Epithelial cell of esophagus (primary cell): Measurements from ENCODE around the gene CMA1.

Experiments
- DNase-seq: peaks from one replicate; pipeline ENCODE4 v3.0.0; 2010; ENCODE audit warnings: low read depth
- H3K4me3 ChIP-seq: 2 replicates; pipeline ENCODE4 v1.5.1; 2011; ENCODE audit warnings: mild to moderate bottlenecking, low read length, control low read depth
- TF ChIP-seq, protein P1 (sequence below): IDR thresholded peaks from 2 replicates; pipeline ENCODE4 v1.5.1; 2011; ENCODE audit warnings: low read depth, mild to moderate bottlenecking, low read length, control low read depth, inconsistent platforms; ENCODE audit not compliant: insufficient read depth; ENCODE audit errors: missing control alignments

Gene CMA1

DNA sequence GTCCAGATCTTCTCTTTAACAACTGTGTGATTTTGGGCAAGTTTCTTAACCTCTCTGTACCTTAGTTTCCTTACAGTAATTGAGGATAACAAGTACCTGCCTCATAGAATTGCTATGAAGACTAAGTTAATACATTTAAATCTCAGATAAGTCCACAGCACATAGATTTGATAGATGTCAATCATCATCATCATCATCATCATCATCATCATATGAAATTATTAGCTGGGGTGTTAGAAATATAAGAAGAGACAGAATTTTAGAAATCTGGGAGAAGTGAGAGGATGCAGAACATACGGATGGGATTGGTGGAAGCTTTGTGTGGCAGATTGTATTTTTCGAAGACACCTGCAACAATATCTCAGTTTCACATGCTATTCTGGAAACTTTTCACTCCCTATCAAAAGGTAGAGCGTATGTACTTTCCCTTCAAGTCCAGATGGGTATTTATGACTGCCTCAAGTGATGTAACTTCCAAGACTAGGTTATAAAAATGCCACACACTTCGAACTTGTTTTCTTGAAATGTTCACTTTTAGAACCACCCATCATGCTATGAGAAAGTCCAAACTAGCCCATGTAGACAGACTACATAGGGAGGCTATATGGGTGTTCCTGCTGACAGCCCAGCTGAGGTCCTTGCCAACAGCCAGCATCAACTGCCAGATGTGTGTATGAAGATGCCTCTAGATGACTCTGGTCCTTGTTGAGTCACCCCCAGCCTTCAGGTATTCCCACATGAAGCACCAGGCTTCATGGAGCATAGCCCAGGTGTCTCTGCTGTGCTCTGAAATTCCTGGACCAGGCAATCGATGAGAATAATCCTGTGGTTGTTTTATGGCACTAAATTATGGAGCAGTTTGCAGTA, 44.8 kb downstream of the CMA1 start:
- no peak for DNase-seq
- TF ChIP-seq, protein P1, sequence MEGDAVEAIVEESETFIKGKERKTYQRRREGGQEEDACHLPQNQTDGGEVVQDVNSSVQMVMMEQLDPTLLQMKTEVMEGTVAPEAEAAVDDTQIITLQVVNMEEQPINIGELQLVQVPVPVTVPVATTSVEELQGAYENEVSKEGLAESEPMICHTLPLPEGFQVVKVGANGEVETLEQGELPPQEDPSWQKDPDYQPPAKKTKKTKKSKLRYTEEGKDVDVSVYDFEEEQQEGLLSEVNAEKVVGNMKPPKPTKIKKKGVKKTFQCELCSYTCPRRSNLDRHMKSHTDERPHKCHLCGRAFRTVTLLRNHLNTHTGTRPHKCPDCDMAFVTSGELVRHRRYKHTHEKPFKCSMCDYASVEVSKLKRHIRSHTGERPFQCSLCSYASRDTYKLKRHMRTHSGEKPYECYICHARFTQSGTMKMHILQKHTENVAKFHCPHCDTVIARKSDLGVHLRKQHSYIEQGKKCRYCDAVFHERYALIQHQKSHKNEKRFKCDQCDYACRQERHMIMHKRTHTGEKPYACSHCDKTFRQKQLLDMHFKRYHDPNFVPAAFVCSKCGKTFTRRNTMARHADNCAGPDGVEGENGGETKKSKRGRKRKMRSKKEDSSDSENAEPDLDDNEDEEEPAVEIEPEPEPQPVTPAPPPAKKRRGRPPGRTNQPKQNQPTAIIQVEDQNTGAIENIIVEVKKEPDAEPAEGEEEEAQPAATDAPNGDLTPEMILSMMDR: no peak
- no peak overlapping the region for H3K4me3 ChIP-seq

GRCh38 chr14:24461336-24461735, 46.7 kb downstream of the CMA1 start:
- DNase-seq: peak; percentile 73
- TF ChIP-seq, protein P1: no peak
- no peak overlapping the region for H3K4me3 ChIP-seq

- H3K4me3 ChIP-seq: no peak overlapping the region
- TF ChIP-seq, protein P1: no peak
- DNase-seq: no peak
Observed at GRCh38 chr14:24459331-24459730, 48.7 kb downstream of the CMA1 start.

DNA sequence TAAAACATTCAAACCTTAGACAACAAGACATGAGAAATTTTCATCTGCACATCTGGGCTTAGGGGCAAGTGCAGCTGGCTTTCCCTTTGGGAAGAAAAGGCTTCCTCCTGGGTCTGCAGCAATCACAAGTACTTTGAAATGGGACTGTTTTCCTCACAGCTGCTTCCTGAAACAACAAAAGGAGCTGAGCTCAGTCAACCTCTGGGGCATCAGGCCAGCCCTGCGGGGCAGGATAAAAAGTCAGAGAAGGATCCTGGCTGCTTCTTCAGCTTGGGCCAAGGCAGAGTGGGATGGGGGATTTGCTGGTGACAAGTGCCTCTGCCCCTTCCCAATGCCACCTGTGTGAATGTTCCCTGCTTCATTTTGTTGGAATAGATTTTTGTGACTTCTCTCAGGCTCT, 49.3 kb downstream of the CMA1 start:
- no peak overlapping the region for H3K4me3 ChIP-seq
- DNase-seq: no peak
- TF ChIP-seq, protein P1: no peak

GRCh38 chr14:24456980-24457379, 51.1 kb downstream of the CMA1 start:
- no peak overlapping the region for H3K4me3 ChIP-seq
- peak; percentile 45 for DNase-seq
- TF ChIP-seq, protein P1: no peak
